Fibroblast of skin of left quadriceps (primary cell): ENCODE data around the gene DUSP23.

Experiments
- DNase-seq, 2 experiments: peaks; one replicate each; pipeline ENCODE4 v3.0.0-alpha.2; 2013; ENCODE audit warnings: low read depth in 2 of 2

DUSP23 gene

GRCh38 chr1:159828176-159828575, 47.4 kb downstream of the DUSP23 start:
- no peak for DNase-seq

GRCh38 chr1:159828581-159829272, 48.0 kb downstream of the DUSP23 start:
- no peak for DNase-seq

- no peak for DNase-seq
Measured at GRCh38 chr1:159829273-159829634, 48.5 kb downstream of the DUSP23 start.

- DNase-seq = peak; percentile 46 to 60
Measured at GRCh38 chr1:159829822-159830465, 49.2 kb downstream of the DUSP23 start.

GRCh38 chr1:159830722-159831121, 50.0 kb downstream of the DUSP23 start:
- DNase-seq = no peak

- DNase-seq = no peak
Measured at GRCh38 chr1:159831412-159832141, 50.8 kb downstream of the DUSP23 start.
